SU-DHL-6 (cell line): Measurements from ENCODE around the gene NEK11.
"Not testable (repeated sequence)": the region's sequence is repeated elsewhere in the genome, so short reads cannot be mapped to it uniquely, and the experiment has no call there.

Experiments
- H2AFZ ChIP-seq: fragments of 200-600 bp; sonication (generic); 2 replicates; pipeline ENCODE4 v1.6.1; 2014; ENCODE audit warnings: low read depth, mild to moderate bottlenecking, moderate library complexity, mixed read lengths, antibody characterized with exemption, low read length; ENCODE audit not compliant: severe bottlenecking
- H3F3A ChIP-seq: fragments of 200-600 bp; shearing (Covaris generic); 2 replicates; pipeline ENCODE4 v1.6.0; 2016; ENCODE audit warnings: antibody characterized with exemption, mild to moderate bottlenecking; ENCODE audit not compliant: insufficient read depth
- H3K27ac ChIP-seq: fragments of 200-600 bp; sonication (generic); 2 replicates; pipeline ENCODE4 v1.5.1; 2016; ENCODE audit warnings: low read depth, mild to moderate bottlenecking, low read length, moderate library complexity, mixed read lengths
- H3K27me3 ChIP-seq: fragments of 200-600 bp; sonication (generic), shearing (Covaris generic); 2 replicates; pipeline ENCODE4 v1.6.0; 2014; ENCODE audit warnings: mild to moderate bottlenecking, low read length
- H3K36me3 ChIP-seq: fragments of 200-600 bp; sonication (generic); 2 replicates; pipeline ENCODE4 v1.6.1; 2014; ENCODE audit warnings: mild to moderate bottlenecking, low read length, mixed read lengths
- H3K4me2 ChIP-seq: fragments of 300-600, 200-600 bp; shearing (Covaris generic), sonication (generic); 2 replicates; pipeline ENCODE4 v1.6.0; 2014; ENCODE audit warnings: low read length, low read depth, mild to moderate bottlenecking; ENCODE audit not compliant: poor library complexity, severe bottlenecking
- H3K4me3 ChIP-seq: fragments of 200-600 bp; sonication (generic); 2 replicates; pipeline ENCODE4 v1.5.1; 2014; ENCODE audit warnings: antibody characterized with exemption, low read length, mild to moderate bottlenecking, mixed read lengths; ENCODE audit not compliant: insufficient read depth, poor library complexity, severe bottlenecking
- H3K79me2 ChIP-seq: fragments of 200-600 bp; sonication (generic); 2 replicates; pipeline ENCODE4 v1.6.1; 2014; ENCODE audit warnings: mild to moderate bottlenecking, low read length, moderate library complexity; ENCODE audit not compliant: insufficient read depth
- H3K9ac ChIP-seq: fragments of 200-600 bp; sonication (generic); 2 replicates; pipeline ENCODE4 v1.7.0; 2014; ENCODE audit warnings: mild to moderate bottlenecking, low read length
- H3K9me2 ChIP-seq: fragments of 200-600 bp; sonication (generic); replicated peaks from 2 replicates; pipeline ENCODE4 v1.6.1; 2014; ENCODE audit warnings: low read length; ENCODE audit not compliant: insufficient read depth
- H3K9me3 ChIP-seq: fragments of 200-600 bp; sonication (generic); 2 replicates; pipeline ENCODE4 v1.6.1; 2014; ENCODE audit warnings: low read length, mixed read lengths; ENCODE audit not compliant: insufficient read depth
- H4K20me1 ChIP-seq: fragments of 200-600 bp; sonication (generic); 2 replicates; pipeline ENCODE4 v1.6.1; 2014; ENCODE audit warnings: low read depth, mild to moderate bottlenecking, antibody characterized with exemption, low read length, moderate library complexity, mixed read lengths
- CTCF ChIP-seq: fragments of 200-600 bp; sonication (generic); IDR thresholded peaks from one replicate; pipeline ENCODE4 v1.5.1; 2017; ENCODE audit warnings: antibody characterized with exemption, mild to moderate bottlenecking, low read length, moderate library complexity; ENCODE audit not compliant: insufficient read depth, poor library complexity, severe bottlenecking
- EZH2phosphoT487 ChIP-seq: fragments of 200-600 bp; sonication (generic), shearing (Covaris generic); conservative IDR thresholded peaks from 2 replicates; pipeline ENCODE4 v1.6.1; 2018; ENCODE audit warnings: mild to moderate bottlenecking, antibody characterized with exemption, low read length, moderate library complexity, mixed read lengths

The NEK11 gene

GRCh38 chr3:131356006-131356595 lies 329.4 kb downstream of the NEK11 start:
- Histone ChIP-seq H3F3A (no peaks in the 10 kb centered on the region), H3K9ac (no peak overlapping the region), H3K36me3 (no peaks in the 10 kb centered on the region), H4K20me1 (no peaks in the 10 kb centered on the region), H3K27me3 (no peaks in the 10 kb centered on the region; the same call in 1 of the 2 replicates), H3K79me2 (no peaks in the 10 kb centered on the region), H3K4me3 (no peak overlapping the region), H2AFZ (no peak overlapping the region), H3K4me2 (no peak overlapping the region), H3K9me2 (no peaks in the 10 kb centered on the region), H3K9me3 (no peaks in the 10 kb centered on the region), H3K27ac (no peak overlapping the region)
- no peak for TF ChIP-seq EZH2phosphoT487
- TF ChIP-seq CTCF = no peak

GRCh38 chr3:131357275-131357674 lies 330.6 kb downstream of the NEK11 start:
- Histone ChIP-seq H3K36me3 (no peaks in the 10 kb centered on the region), H3F3A (no peaks in the 10 kb centered on the region), H3K27ac (no peak overlapping the region), H3K79me2 (no peaks in the 10 kb centered on the region), H3K9me3 (no peaks in the 10 kb centered on the region), H4K20me1 (no peaks in the 10 kb centered on the region), H2AFZ (no peak overlapping the region), H3K9me2 (no peaks in the 10 kb centered on the region), H3K9ac (no peak overlapping the region), H3K4me3 (no peak overlapping the region), H3K4me2 (no peak overlapping the region), H3K27me3 (no peaks in the 10 kb centered on the region; the same call in 1 of the 2 replicates)
- TF ChIP-seq CTCF (no peak), EZH2phosphoT487 (no peak)

GRCh38 chr3:131360191-131360755 lies 333.6 kb downstream of the NEK11 start:
- Histone ChIP-seq H3K79me2 (no peaks in the 10 kb centered on the region), H3K4me2 (no peak overlapping the region), H2AFZ (no peak overlapping the region), H3K27ac (no peak overlapping the region), H3K9me2 (no peaks in the 10 kb centered on the region), H3K27me3 (no peaks in the 10 kb centered on the region; the same call in 1 of the 2 replicates), H3F3A (no peaks in the 10 kb centered on the region), H3K9ac (no peak overlapping the region), H3K36me3 (no peaks in the 10 kb centered on the region), H3K9me3 (no peaks in the 10 kb centered on the region), H3K4me3 (no peak overlapping the region), H4K20me1 (no peaks in the 10 kb centered on the region)
- no peak for TF ChIP-seq EZH2phosphoT487
- no peak for TF ChIP-seq CTCF

DNA sequence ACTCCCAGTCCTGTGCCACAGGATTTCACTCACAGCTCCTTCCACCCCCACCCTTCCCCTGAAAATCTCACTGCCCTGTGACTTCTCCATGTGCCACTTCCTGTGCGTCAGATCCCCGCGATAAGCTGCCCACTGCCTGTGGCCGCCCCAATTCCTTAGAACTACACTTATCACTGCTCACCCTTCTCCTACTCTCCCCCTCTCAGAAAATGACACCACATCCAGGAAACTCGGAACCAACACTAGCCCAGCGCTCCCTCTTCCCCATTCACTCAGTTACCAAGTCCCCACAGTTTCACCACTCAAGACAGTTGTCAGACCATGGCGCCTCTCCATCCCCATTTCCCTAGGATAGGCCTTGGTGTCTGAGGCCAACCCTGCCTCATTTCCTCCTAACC lies 334.4 kb downstream of the NEK11 start:
- H3K9me3 ChIP-seq, H3F3A ChIP-seq, H3K9me2 ChIP-seq, H3K9ac ChIP-seq, H2AFZ ChIP-seq, H3K4me2 ChIP-seq, H3K27me3 ChIP-seq, H3K27ac ChIP-seq, H3K79me2 ChIP-seq, H3K36me3 ChIP-seq, H3K4me3 ChIP-seq, H4K20me1 ChIP-seq: not testable (repeated sequence)
